HG02798 (cell line): ENCODE data around the gene RPS5.
"Not testable (repeated sequence)": the region's sequence is repeated elsewhere in the genome, so short reads cannot be mapped to it uniquely, and the experiment has no call there.

Experiments used
- ATAC-seq: cut with Tn5 transposase; IDR thresholded peaks from one replicate; pipeline ENCODE4 v1.9.1; 2021; ENCODE audit warnings: mild to moderate bottlenecking; ENCODE audit not compliant: unreplicated experiment, poor library complexity

Gene RPS5

DNA sequence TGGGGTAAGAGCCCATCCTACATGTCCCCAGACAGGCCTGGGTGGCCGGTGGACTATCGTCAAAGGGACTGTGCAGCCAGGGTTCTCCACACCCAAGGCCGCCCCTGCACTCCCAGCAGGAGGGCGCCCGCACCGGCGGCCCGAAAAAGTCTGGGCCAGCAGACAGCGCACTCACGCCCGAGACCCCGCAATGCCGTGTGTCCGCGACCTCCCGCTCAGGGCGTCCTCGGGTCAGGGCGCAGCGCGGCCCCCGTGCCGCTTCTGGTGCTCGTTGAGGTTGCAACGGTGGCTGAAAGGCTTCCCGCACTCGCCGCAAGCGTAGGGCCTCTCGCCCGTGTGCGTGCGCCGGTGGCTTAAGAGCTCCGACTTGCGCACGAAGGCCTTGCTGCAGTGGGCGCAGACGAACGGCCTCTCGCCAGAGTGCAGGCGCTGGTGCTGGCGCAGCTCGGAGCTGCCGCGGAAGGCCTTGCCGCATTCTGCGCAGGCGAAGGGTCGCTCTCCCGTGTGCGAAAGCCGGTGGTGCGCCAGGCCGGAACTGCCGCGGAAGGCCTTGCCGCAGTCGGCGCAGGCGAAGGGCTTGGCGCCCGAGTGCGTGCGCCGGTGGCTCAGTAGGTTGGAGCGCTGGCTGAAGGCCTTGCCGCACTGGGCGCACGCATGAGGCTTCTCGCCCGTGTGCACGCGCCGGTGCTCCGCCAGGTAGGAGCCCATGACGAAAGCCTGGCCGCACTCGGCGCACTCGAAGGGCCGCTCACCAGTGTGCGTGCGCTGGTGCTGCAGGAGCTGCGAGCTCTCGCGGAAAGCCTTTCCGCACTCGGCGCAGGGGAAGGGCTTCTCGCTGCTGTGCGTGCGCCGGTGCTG, 30.9 kb upstream of the RPS5 start:
- no peak for ATAC-seq

- ATAC-seq = no peak
These were observed 30.1 kb upstream of the RPS5 start for GRCh38 chr19:58356766-58357480.

GRCh38 chr19:58357481-58358145, 29.5 kb upstream of the RPS5 start:
- ATAC-seq = no peak

- peak; percentile 9 for ATAC-seq
These were observed 25.2 kb upstream of the RPS5 start for GRCh38 chr19:58361900-58362271.

DNA sequence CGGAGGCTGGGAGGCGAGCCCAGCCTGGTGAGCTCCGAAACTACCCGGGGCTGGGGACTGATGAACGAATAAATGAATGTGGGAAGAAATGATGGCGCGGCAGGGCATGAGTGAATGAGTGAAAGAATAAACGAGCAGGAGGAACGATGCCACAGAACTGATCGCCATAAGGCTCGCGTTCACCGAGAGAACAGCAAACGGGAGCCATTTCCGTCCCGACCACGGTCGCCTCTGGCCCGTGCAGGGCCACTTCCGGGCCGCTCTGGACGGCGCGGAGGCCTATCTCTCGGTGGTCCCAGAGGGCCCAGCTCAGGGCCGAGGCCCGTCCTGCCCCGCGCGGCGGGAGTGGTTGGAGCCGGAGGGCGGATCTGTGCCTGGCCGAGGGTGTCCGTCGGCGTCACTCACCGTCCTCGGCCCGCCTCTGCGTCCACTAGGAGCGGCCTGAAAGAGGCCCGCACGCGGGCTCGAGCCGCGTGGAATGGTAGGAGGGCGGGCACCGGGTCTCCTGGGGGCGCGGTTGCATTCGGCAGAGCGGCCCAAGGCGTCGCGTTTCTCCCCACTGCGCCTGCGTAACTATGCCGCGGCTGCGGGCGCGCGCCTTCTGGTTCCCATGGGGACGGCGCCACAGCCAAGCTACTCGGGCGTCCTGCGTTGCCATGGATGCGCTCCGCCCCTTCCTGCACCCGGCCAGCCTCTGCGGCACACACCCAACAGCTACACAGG, 24.6 kb upstream of the RPS5 start, which contains the start of gene ZNF497:
TSS of gene ZNF497 (minus strand) at position 480 of the 723 bp plus-strand sequence. CDS start 5,116 bp downstream, outside the sequence.
- ATAC-seq = peak; percentile 89

DNA sequence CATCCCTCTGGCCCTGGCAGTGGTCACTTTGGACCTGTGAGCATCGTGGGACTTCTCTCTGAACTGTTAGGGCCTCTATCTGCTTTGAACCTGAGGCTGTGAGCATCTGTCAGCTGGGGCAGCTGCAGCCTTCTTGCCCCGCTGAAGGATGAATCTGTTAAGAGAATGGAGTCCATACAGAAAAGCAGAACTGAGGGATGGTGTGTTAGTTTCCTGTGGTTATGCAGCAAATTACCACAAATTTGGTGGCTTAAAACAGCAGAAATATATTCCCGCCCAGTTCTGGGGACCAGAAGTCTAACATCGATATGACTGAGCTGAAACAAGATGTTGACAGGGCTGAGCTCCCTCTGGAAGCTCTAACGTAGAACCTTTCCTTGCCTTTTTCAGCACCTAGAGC, 22.9 kb upstream of the RPS5 start:
- ATAC-seq = no peak

- ATAC-seq = no peak
These were observed 20.3 kb upstream of the RPS5 start for GRCh38 chr19:58366585-58367430.

- no peak for ATAC-seq
These were observed 19.2 kb upstream of the RPS5 start for GRCh38 chr19:58367698-58368454.

DNA sequence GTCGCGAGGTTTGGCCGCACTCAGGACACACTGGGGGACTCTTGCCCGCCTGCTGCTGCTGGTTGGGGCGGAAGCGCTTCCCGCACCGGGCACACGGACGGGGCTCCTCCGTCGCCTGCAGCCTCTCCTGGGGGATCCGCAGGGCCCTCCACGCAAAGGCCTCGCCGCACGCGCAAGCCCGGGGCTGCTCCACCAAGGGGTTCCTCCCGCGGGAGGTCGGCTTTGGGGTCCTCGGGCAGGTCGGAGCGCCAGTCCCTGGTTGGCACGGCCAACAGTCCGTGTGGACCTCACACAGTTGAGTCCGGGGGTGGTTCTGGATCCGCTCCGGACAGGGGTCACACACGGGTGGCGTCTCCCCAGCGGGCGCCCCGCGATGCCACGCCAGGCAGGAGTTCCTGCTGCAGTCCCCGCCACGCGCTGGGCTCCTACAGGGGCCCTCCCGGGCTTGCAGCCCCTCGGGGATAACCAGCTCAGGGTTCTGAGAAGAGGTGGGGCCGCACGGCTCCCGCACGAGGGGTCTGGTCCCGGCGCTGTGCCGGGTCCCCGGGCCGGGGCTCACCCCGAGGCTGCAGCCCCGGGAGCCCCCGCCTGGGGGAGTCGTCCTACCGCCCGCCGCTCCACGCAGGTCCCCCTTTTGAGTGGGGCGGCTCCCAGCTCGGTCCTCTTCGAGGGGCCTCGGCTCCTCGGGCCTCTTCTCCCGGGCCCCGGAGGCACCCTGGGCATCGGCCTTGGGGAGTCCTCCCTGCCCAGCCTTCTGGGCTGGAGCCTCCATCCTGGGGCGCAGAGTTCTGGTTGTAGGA, 18.3 kb upstream of the RPS5 start:
- ATAC-seq = no peak

DNA sequence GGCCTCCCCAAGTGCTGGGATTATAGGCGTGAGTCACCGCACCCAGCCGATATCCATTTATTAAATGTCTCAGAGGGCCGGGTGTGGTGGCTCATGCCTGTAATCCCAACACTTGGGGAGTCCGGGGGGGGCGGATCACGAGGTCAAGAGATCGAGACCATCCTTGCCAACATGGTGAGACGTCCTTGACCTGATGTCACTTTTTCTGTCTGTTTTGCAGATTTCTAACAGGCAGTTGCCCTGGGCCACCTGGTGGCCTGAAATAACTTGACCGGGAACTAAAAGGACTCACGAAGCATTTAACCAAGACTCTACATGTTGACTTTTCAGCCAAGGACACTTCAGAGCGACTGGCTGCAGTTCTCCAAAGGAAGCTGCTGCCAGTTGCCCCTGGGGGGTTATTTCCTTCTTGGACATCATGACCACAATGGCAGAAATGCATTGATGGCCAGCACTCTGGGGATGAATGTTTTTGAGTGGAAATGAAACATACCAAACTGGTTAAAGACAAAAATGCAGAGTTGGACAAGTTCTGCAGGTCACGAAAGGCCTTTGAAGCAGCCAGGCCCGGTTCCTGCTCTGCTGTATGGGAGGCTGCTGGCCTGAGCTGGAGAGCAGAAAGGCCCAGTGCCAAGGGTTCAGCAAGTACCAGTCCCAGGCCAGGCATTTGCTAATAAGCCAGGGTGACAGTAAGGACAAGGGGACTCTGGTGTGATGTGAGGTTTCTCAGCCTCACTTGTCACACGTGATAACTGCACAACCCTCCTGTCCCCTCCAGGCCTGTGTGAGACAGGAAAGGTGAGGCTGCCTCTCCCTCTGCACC, 14.5 kb upstream of the RPS5 start:
- no peak for ATAC-seq

- ATAC-seq = no peak
These were observed 12.9 kb upstream of the RPS5 start for GRCh38 chr19:58374200-58374599.

- not testable (repeated sequence) for ATAC-seq
These were observed 10.3 kb upstream of the RPS5 start for GRCh38 chr19:58376724-58377123.

- ATAC-seq = no peak
These were observed 7.8 kb upstream of the RPS5 start for GRCh38 chr19:58379246-58379645.

DNA sequence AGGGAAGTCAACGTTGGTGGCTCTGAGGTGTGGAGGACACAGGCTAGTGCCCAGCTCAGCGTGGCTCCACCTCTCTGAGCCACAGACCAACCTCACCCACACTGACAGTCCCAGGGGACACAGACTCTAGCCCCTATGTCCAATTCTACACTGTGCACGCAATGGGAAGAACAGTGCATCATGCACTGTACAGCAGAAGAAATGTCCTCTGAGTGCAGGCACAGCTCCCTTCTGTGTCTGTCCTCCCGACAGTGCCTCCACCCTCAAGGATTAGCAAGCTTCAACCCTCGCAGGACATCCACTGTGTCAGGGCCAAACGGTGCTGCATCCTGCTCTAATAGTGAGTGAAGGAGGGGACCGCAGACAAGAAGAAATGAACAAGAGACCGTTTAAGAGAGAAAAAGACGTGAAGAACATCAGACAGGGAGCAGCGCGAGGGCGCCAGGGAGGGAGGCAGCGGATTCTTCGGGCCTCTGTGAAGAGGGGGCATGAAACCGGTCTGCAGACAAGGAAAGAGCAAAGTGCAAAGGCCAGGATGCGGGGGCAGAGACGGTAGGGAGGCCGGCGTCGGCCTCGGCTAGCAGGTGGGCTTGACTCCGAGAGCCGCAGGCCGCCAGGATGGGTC, 6.9 kb upstream of the RPS5 start:
- no peak for ATAC-seq

DNA sequence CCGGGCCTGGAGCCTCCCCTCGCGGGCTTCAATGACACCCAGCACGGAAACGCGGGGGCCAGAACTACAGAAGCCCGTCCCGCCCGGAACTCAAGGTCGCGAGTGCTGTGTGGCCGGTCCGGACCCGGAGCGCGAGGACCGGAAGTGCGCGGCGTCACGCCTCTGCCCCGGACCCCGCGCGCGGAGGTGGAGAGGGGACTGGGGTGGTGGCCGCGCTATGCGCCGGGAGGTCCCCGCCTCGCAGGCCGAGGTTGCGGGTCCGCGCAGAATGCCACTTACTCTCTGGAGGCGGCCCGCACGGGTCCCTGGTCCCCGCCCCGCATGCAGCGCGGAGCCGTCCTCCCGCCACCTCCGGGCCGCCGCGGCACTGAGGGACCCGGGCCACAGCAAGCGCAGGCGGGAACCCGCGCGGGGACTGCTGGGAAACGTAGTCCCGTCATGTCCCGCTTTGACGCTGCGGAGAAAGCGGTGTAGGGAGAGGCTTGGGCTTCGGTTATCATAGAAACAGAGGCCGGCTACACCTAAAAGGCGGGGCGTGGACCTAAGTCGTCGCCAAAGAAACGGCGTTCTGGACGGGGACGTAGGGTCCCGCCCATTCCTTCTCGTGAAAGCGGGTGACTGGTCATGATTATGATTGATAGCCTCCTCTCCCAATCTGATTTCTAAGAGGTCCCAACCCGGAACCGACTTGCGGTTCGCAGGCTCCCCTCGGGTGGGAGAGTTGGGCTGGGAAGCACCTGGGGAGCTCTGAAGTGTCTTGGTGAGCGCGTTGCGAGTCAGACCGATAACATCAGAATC, 6.2 kb upstream of the RPS5 start, which contains the start of gene ZNF837:
TSS of gene ZNF837 (minus strand) at position 369 of the 798 bp plus-strand sequence. CDS start 11,698 bp downstream, outside the sequence.
- ATAC-seq = peak; percentile 82
